ENCODE measurements around the gene TLR9. TPM values are rescaled to one million over a fixed set of nuclear protein-coding genes. Genes with fewer than 3 reads are reported as not detected.

TLR9 gene
- total RNA-seq, 1 donor from 2014 or later: not detected

GRCh38 chr3:52246728-52247408, 21.4 kb upstream of the TLR9 start:
- DNase-seq: no peak

- DNase-seq: no peak
Measured at GRCh38 chr3:52246264-52246620, 20.8 kb upstream of the TLR9 start.

GRCh38 chr3:52245322-52246263, 20.1 kb upstream of the TLR9 start, which contains the start of gene PPM1M:
Gene PPM1M (plus strand): TSS chr3:52245759. CDS start chr3:52245825, 66 bp downstream.
- DNase-seq: peak; percentile 58

GRCh38 chr3:52243791-52244628, 18.6 kb upstream of the TLR9 start:
- no peak for DNase-seq

GRCh38 chr3:52242039-52242438, 16.6 kb upstream of the TLR9 start:
- DNase-seq: no peak

GRCh38 chr3:52240886-52241370, 15.5 kb upstream of the TLR9 start:
- DNase-seq: no peak

GRCh38 chr3:52240059-52240885, 14.8 kb upstream of the TLR9 start:
- DNase-seq: no peak

- peak; percentile 92 for DNase-seq
Measured at GRCh38 chr3:52238761-52239701, 13.6 kb upstream of the TLR9 start, which contains the start of gene TWF2. Gene TWF2 (minus strand): TSS chr3:52239158. CDS start chr3:52239016, 142 bp downstream.

GRCh38 chr3:52238193-52238760, 12.8 kb upstream of the TLR9 start:
- DNase-seq: no peak

GRCh38 chr3:52237657-52238172, 12.3 kb upstream of the TLR9 start:
- no peak for DNase-seq

- DNase-seq: no peak
Measured at GRCh38 chr3:52237006-52237656, 11.7 kb upstream of the TLR9 start.

GRCh38 chr3:52236424-52236886, 11.0 kb upstream of the TLR9 start:
- DNase-seq: no peak

- no peak for DNase-seq
Measured at GRCh38 chr3:52234516-52235447, 9.3 kb upstream of the TLR9 start.

GRCh38 chr3:52233968-52234367, 8.5 kb upstream of the TLR9 start:
- peak; percentile 33 for DNase-seq

GRCh38 chr3:52233108-52233591, 7.7 kb upstream of the TLR9 start:
- DNase-seq: no peak

GRCh38 chr3:52232279-52233107, 7.0 kb upstream of the TLR9 start:
- no peak for DNase-seq
